Liver (tissue), 3 donors: ENCODE measurements around the gene DYNC1H1.

Experiments used
- GABPA ChIP-seq, 2 donors: IDR thresholded peaks in 1 of 2; conservative IDR thresholded peaks in 1 of 2; 2 replicates each; pipeline ENCODE4 v1.6.1; 2016; ENCODE audit warnings: antibody characterized with exemption in 2 of 2, mild to moderate bottlenecking in 1 of 2, moderate library complexity in 1 of 2
- YY1 ChIP-seq: IDR thresholded peaks from 2 replicates; pipeline ENCODE4 v1.6.1; 2016; ENCODE audit warnings: antibody characterized with exemption, mild to moderate bottlenecking
- TF ChIP-seq, protein P1 (sequence below): fragments of 150-350 bp; IDR thresholded peaks from 2 replicates; pipeline ENCODE4 v1.5.1; 2017; ENCODE audit warnings: improper control_type of control experiment, low read depth, low read length; ENCODE audit not compliant: missing input control
- donor health status: healthy.
- donor health status: healthy.

DNA sequence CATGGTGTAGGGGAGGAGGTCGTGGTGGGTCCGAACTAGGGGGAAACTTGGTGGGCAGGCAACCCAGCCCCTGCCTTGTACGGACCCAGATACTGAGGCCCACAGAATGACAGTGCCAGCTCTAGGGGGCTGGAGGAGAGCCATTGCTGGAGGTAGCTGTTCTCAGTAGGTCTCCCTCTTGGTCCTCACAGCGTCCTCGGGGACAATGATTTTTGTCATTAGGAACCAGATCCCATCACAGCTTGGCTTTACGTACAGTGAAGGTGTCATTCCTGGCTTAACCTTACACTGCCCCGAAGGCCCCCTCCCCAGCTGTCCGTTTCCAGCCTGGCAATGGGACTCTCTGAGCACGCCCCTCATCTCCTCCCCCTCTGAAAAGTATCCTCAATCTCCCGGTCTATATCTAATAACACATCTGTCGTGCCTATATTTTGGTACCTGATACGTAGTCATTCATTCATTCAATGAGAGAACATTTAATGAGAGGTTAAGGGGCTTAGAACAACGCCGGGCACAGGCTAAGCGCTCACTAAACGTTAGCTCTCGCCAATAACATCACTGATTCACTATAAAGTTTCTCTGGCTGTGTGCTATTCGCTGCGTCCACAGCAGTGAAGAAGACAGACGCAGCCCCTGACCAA lies 597 bp upstream of the DYNC1H1 start:
- TF ChIP-seq, protein P1, sequence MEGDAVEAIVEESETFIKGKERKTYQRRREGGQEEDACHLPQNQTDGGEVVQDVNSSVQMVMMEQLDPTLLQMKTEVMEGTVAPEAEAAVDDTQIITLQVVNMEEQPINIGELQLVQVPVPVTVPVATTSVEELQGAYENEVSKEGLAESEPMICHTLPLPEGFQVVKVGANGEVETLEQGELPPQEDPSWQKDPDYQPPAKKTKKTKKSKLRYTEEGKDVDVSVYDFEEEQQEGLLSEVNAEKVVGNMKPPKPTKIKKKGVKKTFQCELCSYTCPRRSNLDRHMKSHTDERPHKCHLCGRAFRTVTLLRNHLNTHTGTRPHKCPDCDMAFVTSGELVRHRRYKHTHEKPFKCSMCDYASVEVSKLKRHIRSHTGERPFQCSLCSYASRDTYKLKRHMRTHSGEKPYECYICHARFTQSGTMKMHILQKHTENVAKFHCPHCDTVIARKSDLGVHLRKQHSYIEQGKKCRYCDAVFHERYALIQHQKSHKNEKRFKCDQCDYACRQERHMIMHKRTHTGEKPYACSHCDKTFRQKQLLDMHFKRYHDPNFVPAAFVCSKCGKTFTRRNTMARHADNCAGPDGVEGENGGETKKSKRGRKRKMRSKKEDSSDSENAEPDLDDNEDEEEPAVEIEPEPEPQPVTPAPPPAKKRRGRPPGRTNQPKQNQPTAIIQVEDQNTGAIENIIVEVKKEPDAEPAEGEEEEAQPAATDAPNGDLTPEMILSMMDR: no peak
- no peak for TF ChIP-seq YY1
- no peak for TF ChIP-seq GABPA (IDR thresholded peaks at IDR 0.05 in 1 of 2, conservative IDR thresholded peaks at IDR 0.05 in 1 of 2)
